Transverse colon (tissue), 3 donors: Measurements from ENCODE around the gene DGCR2.

Source experiments
- CTCF ChIP-seq, 5 experiments: fragments of 200-600 bp in 3 of 5; fragments of 450-650 bp in 2 of 5; sonication (generic) in 3 of 5; IDR thresholded peaks; 1 replicate in 2 of 5; 2 replicates in 3 of 5; pipeline ENCODE4 v1.5.1; 2016 to 2017; ENCODE audit warnings: antibody characterized with exemption in 5 of 5, inconsistent platforms in 3 of 5, mild to moderate bottlenecking in 2 of 5, moderate library complexity in 1 of 5
- POLR2A ChIP-seq: fragments of 450-650 bp; IDR thresholded peaks from one replicate; pipeline ENCODE4 v1.6.1; 2016; ENCODE audit warnings: antibody characterized with exemption, mild to moderate bottlenecking, moderate library complexity

GRCh38 chr22:19051381-19052072, 70.7 kb downstream of the DGCR2 start:
- TF ChIP-seq CTCF (IDR thresholded peaks at IDR 0.05): no peak
- no peak for TF ChIP-seq POLR2A
